Astrocyte of the cerebellum (primary cell): Measurements from ENCODE around the gene KCTD21.

ENCODE experiments used
- DNase-seq: peaks from one replicate; pipeline ENCODE4 v3.0.0-alpha.2; 2011; ENCODE audit warnings: low read depth
- H3K4me3 ChIP-seq: 2 replicates; pipeline ENCODE4 v1.5.1; 2011; ENCODE audit warnings: mild to moderate bottlenecking, low read depth, low read length, moderate library complexity
- CTCF ChIP-seq: IDR thresholded peaks from 2 replicates; pipeline ENCODE4 v1.5.1; 2012; ENCODE audit warnings: low read length, low read depth, moderate library complexity, mild to moderate bottlenecking; ENCODE audit errors: missing control alignments
- in situ Hi-C: cut with HindIII; loops from 2 replicates; pipeline ENCODE4 v1.10.0; 2017; ENCODE audit warnings: low sequenced_read_pairs

KCTD21 gene

GRCh38 chr11:78200061-78200460, 11.6 kb upstream of the KCTD21 start:
- DNase-seq, result no peak
- in situ Hi-C loops, result no loop called here

GRCh38 chr11:78199653-78200015, 11.2 kb upstream of the KCTD21 start:
- no peak for TF ChIP-seq CTCF
- in situ Hi-C loops, result no loop called here
- H3K4me3 ChIP-seq, result no peak overlapping the region
- no peak for DNase-seq

More at GRCh38 chr11:78200061-78200460, 11.6 kb upstream of the KCTD21 start:
- H3K4me3 ChIP-seq, result no peak overlapping the region
- no peak for TF ChIP-seq CTCF

GRCh38 chr11:78199015-78199652, 10.7 kb upstream of the KCTD21 start:
- no peak for TF ChIP-seq CTCF
- in situ Hi-C loops, result no loop called here
- H3K4me3 ChIP-seq, result no peak overlapping the region
- DNase-seq, result no peak

- no peak for TF ChIP-seq CTCF
- H3K4me3 ChIP-seq, result no peak overlapping the region
- in situ Hi-C loops, result no loop called here
- DNase-seq, result no peak
These were observed 9.4 kb upstream of the KCTD21 start for GRCh38 chr11:78197816-78198215.

- no peak for TF ChIP-seq CTCF
- no peak for DNase-seq
- in situ Hi-C loops, result no loop called here
- no peak overlapping the region for H3K4me3 ChIP-seq
These were observed 8.2 kb upstream of the KCTD21 start for GRCh38 chr11:78196661-78197091.

- in situ Hi-C loops, result no loop called here
- DNase-seq, result no peak
- H3K4me3 ChIP-seq, result no peak overlapping the region
- no peak for TF ChIP-seq CTCF
These were observed 7.6 kb upstream of the KCTD21 start for GRCh38 chr11:78195917-78196560.
